Testis (tissue), 3 donors: Measurements from ENCODE around the gene SUGP2. TPM values are rescaled to one million over a fixed set of nuclear protein-coding genes. Genes with fewer than 3 reads are reported as not detected.

Source experiments
- DNase-seq: peaks from one replicate; pipeline ENCODE4 v3.0.0-alpha.2; 2019
- H3K27ac ChIP-seq, 2 donors: fragments of 200-600 bp; sonication (generic); one replicate each; pipeline ENCODE4 v1.5.1; 2019
- H3K27me3 ChIP-seq: fragments of 200-600 bp; sonication (generic); one replicate; pipeline ENCODE4 v1.5.1; 2019
- H3K36me3 ChIP-seq: fragments of 200-600 bp; sonication (generic); one replicate; pipeline ENCODE4 v1.5.1; 2017; ENCODE audit warnings: low read depth; ENCODE audit errors: missing control alignments
- H3K4me1 ChIP-seq: fragments of 200-600 bp; sonication (generic); one replicate; pipeline ENCODE4 v1.5.1; 2019
- H3K4me3 ChIP-seq, 2 donors: fragments of 200-600 bp; sonication (generic); one replicate each; pipeline ENCODE4 v1.5.1; 2017 to 2019
- H3K9me3 ChIP-seq: fragments of 200-600 bp; sonication (generic); one replicate; pipeline ENCODE4 v1.5.1; 2017
- CTCF ChIP-seq, 3 experiments: fragments of 450-650 bp in 2 of 3; fragments of 200-600 bp in 1 of 3; sonication (generic) in 1 of 3; IDR thresholded peaks; one replicate each; pipeline ENCODE4 v1.5.1; 2016 to 2019; ENCODE audit warnings: antibody characterized with exemption in 3 of 3, mild to moderate bottlenecking in 2 of 3, moderate library complexity in 1 of 3
- POLR2A ChIP-seq: fragments of 450-650 bp; IDR thresholded peaks from one replicate; pipeline ENCODE4 v1.6.1; 2017; ENCODE audit warnings: antibody characterized with exemption, mild to moderate bottlenecking, moderate library complexity
- WGBS, 2 donors: methylation state at CpG; one replicate each; pipeline ENCODE4 v1.1.5; 2018; 5-methylcytosine and 5-hydroxymethylcytosine counted together
- intact Hi-C: fragments of 100-400 bp; cut with DNase I; formaldehyde crosslinking; loops from one replicate; pipeline ENCODE4 v1.15.1; 2023; ENCODE audit warnings: low total_unique reads
- polyA plus RNA-seq: library from polyadenylated mRNA; stranded (reverse); fragments of 350-450 nt; fragmentation: Illumina TruSeq; extraction: RNeasy Lipid Tissue Mini Kit (QIAGEN cat#74804); gene quantifications from one replicate; pipeline ENCODE4 v1.2.3, GENCODE V29; 2014; ENCODE audit warnings: low read depth, low replicate concordance; ENCODE audit not compliant: insufficient read depth
- total RNA-seq, 2 donors: library from RNA; depleted of rRNA; stranded (reverse); fragments of >200 nt; gene quantifications; one replicate each; pipeline ENCODE4 v1.2.3, GENCODE V29; 2016

SUGP2 gene
- total and polyA plus RNA-seq, 3 donors from 2014 or later = 176 to 331 (median 254) TPM

GRCh38 chr19:19021115-19021514 is 12.2 kb downstream of the SUGP2 start:
- Histone ChIP-seq H3K9me3 (no peaks in the 10 kb centered on the region), H3K27ac (no peak overlapping the region), H3K27me3 (no peaks in the 10 kb centered on the region), H3K36me3 (no peaks in the 10 kb centered on the region), H3K4me3 (no peak overlapping the region), H3K4me1 (no peaks in the 10 kb centered on the region)
- WGBS, 2 donors = 63 to 76% methylated on average over 3 of the region's 3 CpGs
- intact Hi-C loops = no loop called here
- TF ChIP-seq CTCF (IDR thresholded peaks at IDR 0.05) (no peak), POLR2A (no peak)
- no peak for DNase-seq

GRCh38 chr19:19010551-19010950 is 22.8 kb downstream of the SUGP2 start:
- TF ChIP-seq CTCF (IDR thresholded peaks at IDR 0.05) (no peak), POLR2A (no peak)
- WGBS, 2 donors = 93 to 96% methylated on average over 5 of the region's 5 CpGs
- Histone ChIP-seq H3K4me3 (no peak overlapping the region), H3K9me3 (no peaks in the 10 kb centered on the region), H3K27ac (no peak overlapping the region), H3K27me3 (no peaks in the 10 kb centered on the region), H3K4me1 (no peaks in the 10 kb centered on the region), H3K36me3 (no peaks in the 10 kb centered on the region)
- no peak for DNase-seq
- intact Hi-C loops = no loop called here

GRCh38 chr19:19009951-19010350 is 23.4 kb downstream of the SUGP2 start:
- Histone ChIP-seq H3K9me3 (no peaks in the 10 kb centered on the region), H3K4me1 (no peaks in the 10 kb centered on the region), H3K4me3 (no peak overlapping the region), H3K36me3 (no peaks in the 10 kb centered on the region), H3K27me3 (no peaks in the 10 kb centered on the region), H3K27ac (no peak overlapping the region)
- DNase-seq = no peak
- intact Hi-C loops = no loop called here
- TF ChIP-seq POLR2A = no peak
- no peak for TF ChIP-seq CTCF (IDR thresholded peaks at IDR 0.05)
- 93 to 99% methylated on average over 8 to 18 of the region's 18 CpGs for WGBS, 2 donors

- TF ChIP-seq POLR2A (no peak), CTCF (IDR thresholded peaks at IDR 0.05) (no peak)
- Histone ChIP-seq H3K4me1 (no peaks in the 10 kb centered on the region), H3K9me3 (no peaks in the 10 kb centered on the region), H3K27me3 (no peaks in the 10 kb centered on the region), H3K27ac (no peak overlapping the region), H3K4me3 (no peak overlapping the region), H3K36me3 (no peaks in the 10 kb centered on the region)
- WGBS, 2 donors = 70 to 75% methylated on average over 3 of the region's 3 CpGs
- DNase-seq = no peak
- intact Hi-C loops = no loop called here
Observed at GRCh38 chr19:19006213-19006612, 27.1 kb downstream of the SUGP2 start.

GRCh38 chr19:19004144-19004543 is 29.2 kb downstream of the SUGP2 start:
- Histone ChIP-seq H3K27ac (no peak overlapping the region), H3K4me1 (no peaks in the 10 kb centered on the region), H3K4me3 (no peak overlapping the region), H3K9me3 (no peaks in the 10 kb centered on the region), H3K27me3 (no peaks in the 10 kb centered on the region), H3K36me3 (no peaks in the 10 kb centered on the region)
- 91 to 92% methylated on average over 18 of the region's 18 CpGs for WGBS, 2 donors
- no peak for TF ChIP-seq POLR2A
- no peak for TF ChIP-seq CTCF (IDR thresholded peaks at IDR 0.05)
- DNase-seq = no peak
- intact Hi-C loops = no loop called here
